GM18519 (cell line): Measurements from ENCODE around the gene NSMF.
"Not testable (repeated sequence)": the region's sequence is repeated elsewhere in the genome, so short reads cannot be mapped to it uniquely, and the experiment has no call there.

Experiments used
- ATAC-seq: cut with Tn5 transposase; IDR thresholded peaks from one replicate; pipeline ENCODE4 v1.9.1; 2021; ENCODE audit warnings: mild to moderate bottlenecking, moderate library complexity; ENCODE audit not compliant: unreplicated experiment, low FRiP score

NSMF gene

DNA sequence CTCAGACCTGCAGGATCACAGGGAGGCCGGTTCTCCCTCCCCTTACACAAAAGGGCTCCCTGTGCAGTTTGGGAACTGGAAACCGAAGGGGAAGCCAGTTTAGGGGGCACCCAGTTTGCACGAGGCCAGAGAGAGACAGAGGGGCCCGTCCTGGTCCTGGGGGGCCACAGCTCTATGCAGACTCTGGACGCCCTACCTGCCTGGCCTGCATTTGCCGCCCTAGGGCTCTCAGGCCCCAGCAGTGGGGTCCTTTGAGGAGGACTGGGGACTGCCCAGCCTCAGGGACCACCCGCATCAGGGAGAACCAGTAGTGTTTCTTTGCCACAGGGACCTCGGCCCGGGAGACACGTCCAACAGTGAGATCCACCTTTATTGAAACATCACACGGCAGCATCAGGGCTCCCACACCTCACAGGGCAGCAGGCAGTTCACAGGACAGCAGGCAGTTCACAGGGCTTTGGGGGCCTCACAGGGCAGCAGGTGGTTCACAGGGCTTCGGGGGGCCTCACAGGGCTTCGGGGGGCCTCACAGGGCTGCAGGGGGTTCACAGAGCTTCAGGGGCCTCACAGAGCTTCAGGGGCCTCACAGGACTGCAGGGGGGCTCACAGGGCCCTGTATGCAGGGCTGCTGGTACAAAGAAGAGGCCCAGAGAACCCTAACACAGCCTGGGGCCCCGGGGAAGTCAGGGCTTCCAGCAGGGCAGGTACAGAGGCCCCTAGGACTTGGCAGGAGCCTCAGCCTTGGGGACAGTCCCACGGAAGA is 648 bp upstream of the NSMF start:
- no peak for ATAC-seq

DNA sequence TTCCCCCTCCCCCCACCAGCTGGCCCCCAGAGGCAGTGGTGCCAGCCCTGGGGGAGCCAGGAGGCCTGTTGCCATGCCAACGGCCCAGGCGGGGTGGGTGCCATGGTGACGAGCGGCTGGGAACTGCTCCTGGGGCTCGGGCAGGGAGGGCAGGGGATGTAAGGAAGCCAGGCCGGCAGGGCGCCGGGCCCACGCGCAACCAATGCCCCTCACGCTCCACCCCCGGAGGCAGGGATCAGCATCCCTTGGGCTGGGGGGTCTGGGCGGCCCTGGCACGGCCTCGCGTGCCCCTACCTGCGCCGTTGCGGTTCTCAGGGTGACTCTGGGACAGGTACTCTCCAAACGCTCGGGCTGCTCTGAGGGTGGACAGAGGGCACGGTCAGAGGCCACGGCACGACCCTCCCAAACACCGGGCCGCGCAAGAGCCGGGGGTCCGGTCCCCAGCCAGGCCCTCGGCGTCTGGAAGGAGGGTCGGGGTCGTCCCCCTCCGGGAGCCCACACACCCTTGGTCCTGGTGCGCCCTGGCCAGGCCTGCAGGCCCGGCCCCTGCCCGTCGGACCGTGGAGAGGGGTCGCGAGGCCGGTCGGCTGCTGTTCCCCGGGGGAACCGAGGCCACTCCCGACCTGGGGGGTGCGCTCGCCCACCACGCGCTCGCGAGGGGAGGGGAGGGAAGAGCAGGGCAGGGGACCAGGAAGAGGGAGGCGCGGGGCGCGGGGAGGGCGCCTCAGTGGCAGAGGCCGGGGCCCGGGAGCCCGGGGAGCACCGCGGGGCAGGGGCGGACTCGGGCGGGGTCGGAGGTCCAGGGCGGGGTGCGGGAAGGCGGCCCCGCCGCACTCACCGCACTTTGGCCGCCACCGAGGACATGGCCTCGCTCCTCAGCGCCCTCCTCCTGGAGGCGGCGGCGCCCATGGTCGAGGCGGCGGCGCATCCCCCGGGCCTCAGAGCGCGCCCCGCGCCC is 661 bp downstream of the NSMF start:
- peak; percentile 15 for ATAC-seq

DNA sequence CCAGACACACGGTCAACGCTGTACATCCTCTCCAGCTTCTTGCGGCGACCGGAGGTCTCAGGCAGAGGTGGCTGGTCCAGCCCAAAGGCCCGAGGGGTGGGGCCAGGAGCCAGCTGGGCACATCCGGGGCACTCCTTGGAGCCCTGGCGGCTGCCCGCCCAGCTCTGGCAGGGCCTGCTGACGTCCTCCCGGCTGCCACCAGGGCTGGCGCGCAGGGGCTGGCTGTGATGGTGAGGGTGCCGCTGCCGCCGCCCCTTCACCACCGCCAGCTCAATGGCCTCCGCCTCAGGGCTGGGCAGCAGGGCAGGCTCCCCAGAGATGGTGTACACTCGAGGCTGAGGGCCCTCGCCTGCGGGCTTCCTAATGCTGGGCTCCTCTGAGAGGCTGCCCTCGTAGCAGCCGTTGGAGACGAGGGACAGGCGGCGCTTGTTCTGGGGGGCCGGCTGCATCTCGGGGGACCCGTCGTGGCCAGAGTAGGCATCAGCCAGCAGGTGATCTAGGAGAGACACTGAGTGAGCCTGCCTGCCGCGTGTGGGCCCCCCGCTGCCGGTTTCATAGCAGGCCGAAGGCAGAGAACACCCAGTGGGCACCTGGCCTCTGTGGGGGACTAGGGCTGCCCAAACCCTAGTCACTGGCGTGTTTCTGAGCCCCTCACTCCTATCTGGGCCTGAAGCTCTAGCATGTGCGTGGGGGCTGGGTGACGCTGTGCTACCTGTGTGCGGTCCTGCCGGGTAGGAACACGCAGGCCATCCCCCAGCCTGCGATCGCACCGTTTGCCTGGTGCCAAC is 1.5 kb downstream of the NSMF start:
- ATAC-seq, result no peak

DNA sequence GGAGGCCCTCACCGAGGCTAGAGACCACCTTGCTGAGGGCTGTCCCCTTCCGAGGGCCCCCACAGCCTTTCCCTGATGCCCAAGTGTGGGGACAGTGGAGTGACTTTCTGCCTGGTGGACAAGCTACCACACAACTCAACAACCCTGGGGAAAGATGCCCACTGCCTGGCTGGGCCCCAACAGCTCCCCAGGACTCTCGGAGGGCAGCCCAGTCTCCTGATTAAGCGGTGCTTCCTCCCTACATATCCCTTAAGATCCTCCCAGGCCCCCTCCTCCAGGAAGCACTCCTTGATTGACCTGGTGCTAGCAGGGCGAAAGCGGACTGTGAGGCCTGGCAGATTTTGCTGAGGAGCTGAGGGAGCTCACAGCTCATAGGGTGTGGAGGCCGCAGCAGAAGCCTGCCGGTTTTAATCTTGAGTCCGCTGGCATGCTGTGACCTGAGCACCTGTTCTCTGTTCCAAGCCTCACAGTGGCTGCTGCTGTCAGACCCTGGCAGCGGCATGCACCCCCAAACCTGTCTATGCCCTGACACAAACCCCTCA is 2.2 kb downstream of the NSMF start:
- no peak for ATAC-seq

DNA sequence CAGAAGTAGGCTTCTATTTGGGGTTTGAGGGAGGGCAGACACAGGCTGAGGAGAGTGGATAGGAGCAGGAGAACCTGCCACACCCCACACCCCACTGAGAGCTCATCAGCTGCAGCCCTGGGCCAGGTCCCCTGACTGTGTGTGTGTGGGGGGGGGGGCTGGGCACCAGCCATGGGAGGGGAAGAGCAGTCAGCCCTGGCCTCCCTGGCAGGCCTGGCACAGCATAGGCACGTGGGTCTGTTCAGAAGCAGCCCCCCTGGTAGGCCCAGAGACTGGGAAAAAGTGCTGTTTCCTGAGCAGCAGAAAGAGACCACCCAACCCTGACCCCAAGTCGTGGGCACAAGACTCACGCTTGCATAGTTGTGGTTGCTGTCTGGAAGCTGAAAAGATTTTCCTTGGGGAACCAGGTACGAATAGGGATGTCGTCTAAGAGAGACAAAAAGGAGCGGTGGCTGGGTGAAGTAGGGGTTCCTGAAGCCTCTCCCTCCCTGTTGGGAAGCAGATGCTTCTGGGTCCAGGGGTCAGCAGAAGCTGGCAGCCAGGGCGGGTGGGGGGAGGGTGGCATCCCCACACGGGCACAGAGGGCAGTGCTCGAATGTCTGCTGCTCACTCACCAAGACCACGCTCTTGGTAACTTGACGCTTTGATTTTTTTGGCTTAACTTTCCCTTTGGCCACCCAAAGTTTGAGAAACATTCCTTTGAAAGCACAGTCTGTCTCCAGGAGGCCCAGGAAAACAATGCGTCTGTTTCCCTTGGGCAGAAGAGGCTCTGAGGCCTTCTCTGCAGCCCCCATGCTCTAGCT is 2.9 kb downstream of the NSMF start:
- no peak for ATAC-seq

DNA sequence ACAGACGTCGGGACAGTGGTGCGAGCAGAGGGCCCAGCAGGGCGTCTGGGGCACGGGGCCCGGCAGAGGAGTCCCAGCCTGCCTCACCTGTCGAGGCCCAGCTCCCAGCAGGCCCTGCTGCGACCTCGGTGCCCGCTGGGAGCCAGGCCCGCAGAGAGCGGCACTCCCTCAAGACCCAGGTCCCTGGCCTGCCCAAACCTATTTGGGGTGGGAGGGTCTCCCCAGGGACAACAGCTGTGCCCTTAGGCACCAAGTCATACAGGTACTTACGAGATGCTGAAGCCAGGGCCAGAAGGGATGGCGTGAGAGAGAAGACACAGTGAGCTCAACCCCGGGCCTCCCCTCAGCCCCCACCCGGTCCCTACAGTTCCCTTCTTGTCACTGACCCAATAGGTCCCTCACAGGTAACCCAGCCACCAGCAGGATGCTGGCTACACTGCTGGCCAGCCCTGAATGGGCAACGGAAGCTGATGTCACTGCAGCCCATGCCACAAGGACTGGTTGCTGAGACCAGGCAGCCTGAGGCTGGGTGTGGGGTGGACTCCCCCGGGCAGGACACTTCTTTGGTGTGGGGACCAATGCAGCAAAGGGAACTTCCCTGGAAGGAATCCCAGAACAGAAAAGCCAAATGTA is 3.7 kb downstream of the NSMF start:
- no peak for ATAC-seq

DNA sequence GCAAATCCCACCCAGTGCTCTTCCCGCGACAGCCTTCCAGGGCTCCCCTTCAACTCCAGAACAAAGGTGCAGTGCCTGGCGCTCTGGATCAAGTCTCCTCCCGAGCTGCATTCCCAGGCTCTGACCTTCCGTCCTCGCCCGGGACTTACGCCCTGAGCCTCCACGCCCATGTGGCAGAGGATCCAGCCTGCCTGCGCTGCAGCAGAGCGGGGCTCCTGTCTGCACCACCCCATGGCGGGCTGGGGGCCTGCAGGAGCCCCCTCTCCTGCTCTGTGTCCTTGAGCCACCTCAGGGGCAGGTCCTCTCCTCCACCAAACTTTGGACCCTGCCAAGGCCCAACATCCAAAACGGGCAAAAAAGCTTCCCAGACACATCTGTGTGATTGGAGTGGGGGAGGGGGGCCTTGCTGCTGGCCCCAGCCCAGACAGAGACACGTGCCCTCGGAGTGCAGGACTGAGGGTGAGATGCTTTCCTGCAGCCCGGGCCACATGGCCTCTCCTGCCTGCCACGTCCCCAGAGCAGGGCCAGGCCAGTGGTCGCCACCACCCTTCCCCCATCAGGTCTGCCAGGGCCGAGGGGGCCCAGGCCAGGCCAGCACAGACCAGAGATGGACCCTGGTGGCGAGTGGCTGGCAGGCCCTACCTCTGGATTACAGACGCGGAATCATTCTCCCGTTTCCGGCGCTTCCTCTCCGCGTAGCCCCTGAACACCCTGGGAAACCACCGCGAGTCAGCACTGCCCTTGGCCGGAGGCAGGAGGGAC is 4.4 kb downstream of the NSMF start:
- no peak for ATAC-seq

DNA sequence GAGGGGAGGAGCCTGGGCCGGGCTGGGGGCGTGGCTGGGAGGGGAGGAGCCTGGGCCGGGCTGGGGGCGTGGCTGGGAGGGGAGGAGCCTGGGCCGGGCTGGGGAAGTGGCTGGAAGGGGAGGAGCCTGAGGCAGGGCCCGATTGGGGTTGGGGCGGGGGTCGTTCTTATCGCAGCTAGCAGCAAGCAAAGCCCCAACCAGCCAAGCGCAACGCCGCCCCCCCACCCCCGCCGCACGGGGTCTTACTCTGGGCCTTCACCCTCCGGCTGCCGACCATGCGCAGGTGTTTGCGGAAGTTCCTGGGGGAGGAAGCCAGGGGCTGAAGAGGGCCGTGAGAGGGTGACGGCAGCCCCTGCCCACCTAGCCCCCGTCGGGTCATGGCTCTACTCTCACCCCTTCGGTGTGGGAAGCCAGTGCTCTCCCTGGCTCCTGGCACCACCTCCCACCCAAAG is 5.0 kb downstream of the NSMF start:
- no peak for ATAC-seq

DNA sequence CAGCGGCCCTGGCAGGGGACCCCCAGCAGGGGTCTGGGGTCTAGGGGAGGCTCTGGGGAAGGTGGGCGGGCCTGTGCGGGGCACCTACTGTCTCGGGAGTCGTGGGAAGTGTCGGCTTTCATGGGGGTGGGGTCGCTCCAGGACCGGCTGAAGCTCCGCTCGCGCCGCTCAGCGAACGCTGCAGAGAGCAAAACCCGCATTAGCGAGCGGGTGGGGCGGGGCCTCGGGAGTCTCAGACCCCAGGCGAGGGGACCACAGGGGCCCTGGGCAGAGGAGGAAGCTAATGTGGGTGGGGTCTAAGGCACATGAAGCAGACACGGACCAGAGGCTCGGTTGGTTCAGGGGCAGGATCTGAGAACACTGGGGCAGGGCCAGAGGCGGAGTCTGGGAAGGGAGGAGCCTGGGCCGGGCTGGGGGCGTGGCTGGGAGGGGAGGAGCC is 5.5 kb downstream of the NSMF start:
- ATAC-seq, result no peak

DNA sequence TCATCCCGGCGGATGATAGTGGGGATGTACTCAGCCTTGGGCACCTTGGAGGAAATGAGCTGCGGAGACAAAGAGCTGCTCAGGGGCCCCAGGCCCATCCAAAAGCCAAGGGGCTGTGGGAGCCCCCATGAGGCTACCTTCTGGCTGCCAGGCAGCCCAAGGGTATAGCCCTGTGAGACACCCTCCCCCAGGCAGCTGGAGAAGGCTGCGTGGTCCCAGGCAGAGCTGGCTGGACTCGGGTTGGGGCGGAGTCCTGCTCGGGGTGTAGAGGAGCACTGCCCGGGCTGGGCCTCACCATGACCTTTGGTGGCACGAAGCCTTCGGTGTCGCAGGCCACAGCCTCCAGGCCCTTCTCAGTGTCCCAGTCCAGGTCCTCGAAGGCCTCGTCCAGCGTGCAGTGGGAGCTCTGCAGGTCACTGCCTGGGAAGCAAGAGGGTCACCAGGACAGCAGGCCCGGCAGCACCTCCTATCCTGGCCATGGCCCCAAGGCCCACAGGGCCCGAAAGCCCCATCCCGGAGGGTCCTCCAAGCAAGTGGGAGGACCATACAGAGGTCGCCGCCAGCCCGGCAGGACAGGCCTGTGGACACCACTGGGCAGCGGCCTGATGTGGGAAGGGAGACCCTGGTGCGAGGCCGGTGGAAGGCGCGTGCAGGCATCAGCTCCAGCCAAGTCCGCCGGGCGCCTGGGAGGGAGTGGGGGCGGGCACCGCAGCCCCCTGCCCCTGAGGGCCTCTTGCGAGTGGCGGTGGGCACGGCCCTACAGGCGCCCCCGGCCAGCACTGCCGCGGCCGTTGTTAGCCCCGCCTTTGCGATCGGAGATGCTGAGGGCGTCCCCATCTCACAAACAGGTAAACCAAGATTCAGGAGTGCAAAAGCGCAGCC is 6.1 kb downstream of the NSMF start:
- no peak for ATAC-seq

DNA sequence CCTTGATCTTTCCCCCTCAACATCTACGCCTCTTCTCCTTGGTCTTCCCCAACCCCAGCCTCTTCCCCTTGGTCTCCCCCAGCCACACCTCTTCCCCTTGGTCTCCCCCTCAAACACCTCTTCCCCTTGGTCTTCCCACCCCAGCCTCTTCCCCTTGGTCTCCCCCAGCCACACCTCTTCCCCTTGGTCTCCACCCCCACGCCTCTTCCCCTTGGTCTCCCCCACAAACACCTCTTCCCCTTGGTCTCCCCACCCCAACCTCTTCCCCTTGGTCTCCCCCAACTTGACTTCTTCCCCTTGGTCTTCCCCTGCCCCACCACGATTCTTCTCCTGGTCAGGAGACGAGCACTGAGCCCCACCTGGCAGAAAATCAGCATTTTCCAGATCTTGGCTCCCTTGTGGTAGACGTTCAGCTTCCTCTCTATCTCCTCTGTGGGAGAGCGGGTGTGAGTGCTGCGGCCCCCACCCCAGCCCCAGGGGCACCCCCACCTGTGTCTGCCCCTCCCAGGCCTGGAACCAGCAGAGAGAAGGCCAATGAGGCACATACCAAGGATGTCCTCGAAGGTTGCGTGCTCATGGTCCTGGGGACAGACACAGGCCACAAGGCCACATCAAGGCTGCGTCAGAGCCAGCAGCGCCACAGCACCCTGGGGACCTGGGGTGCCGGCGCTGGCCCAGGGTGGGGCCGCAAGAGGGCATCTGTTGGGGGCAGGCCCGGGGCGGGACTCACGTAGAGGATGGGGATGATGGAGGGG is 7.0 kb downstream of the NSMF start:
- no peak for ATAC-seq

DNA sequence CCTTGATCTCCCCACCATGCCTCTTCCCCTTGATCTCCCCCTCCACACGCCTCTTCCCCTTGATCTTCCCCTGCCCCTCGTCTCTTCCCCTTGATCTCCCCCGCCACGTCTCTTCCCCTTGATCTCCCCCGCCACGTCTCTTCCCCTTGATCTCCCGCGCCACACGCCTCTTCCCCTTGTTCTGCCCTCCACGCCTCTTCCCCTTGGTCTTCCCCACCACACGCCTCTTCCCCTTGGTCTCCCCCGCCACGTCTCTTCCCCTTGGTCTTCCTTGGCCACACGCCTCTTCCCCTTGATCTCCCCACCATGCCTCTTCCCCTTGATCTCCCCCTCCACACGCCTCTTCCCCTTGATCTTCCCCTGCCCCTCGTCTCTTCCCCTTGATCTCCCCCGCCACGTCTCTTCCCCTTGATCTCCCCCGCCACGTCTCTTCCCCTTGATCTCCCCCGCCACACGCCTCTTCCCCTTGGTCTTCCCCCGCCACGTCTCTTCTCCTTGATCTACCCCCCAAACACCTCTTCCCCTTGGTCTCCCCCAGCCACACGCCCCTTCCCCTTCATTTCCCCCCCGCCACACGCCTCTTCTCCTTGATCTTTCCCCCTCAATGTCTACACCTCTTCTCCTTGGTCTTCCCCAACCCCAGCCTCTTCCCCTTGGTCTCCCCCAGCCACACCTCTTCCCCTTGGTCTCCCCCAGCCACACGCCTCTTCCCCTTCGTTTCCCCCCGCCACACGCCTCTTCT is 7.7 kb downstream of the NSMF start:
- not testable (repeated sequence) for ATAC-seq

DNA sequence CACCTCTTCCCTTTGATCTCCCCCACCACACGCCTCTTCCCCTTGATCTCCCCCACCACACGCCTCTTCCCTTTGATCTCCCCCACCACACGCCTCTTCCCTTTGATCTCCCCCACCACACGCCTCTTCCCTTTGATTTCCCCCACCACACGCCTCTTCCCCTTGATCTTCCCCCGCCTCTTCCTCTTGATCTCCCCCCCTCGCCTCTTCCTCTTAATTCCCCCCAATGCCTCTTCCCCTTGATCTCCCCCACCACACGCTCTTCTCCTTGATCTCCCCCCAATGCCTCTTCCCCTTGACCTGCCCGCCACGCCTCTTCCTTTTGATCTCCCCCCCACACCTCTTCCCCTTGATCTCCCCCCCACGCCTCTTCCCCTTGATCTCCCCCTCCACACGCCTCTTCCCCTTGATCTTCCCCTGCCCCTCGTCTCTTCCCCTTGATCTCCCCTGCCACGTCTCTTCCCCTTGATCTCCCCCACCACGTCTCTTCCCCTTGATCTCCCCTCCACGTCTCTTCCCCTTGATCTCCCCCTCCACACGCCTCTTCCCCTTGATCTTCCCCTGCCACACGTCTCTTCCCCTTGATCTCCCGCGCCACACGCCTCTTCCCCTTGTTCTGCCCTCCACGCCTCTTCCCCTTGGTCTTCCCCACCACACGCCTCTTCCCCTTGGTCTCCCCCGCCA is 8.5 kb downstream of the NSMF start:
- not testable (repeated sequence) for ATAC-seq

DNA sequence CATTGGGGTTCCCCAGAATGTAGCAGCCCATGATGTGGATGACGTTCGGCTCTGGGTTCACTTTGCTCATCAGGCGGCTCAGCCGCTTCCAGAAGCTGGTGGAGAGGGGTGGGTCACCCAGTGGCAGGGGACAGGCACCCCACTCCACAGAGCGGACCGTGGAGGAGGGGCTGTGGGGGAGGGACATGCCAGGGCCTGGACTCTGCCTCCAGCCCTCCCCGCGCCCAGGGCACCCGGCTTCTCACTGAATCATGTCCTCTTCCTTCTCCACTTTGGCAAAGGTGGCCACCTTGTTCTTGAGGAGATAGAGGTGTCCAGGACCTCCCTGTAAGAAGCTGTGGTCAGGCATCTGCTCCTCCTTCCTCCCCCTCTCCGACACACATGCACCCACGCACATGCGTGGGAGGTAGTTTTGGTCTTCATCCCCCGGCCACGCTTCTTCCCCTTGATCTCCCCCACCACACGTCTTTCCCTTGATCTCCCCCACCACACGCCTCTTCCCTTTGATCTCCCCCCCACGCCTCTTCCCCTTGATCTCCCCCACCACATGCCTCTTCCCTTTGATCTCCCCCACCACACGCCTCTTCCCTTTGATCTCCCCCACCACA is 9.1 kb downstream of the NSMF start:
- no peak for ATAC-seq
